Measurements from ENCODE around the gene KCNH4.

The KCNH4 gene

GRCh38 chr17:42131981-42132432 is 48.9 kb downstream of the KCNH4 start:
- H3K36me3 ChIP-seq (ENCODE audit: control insufficient read depth in 1 of 2, insufficient read depth in 2 of 2, low read length in 2 of 2) = peaks cover 29 to 40% of the 10 kb centered on the region in 2 donors
- no peaks in the 10 kb centered on the region for H3K27me3 ChIP-seq (ENCODE audit: low read depth, low read length)
- H3K4me3 ChIP-seq (ENCODE audit: low read depth in 1 of 2, low read length in 2 of 2) = no peak overlapping the region
- no peaks in the 10 kb centered on the region for H3K9me3 ChIP-seq (ENCODE audit: control insufficient read depth in 1 of 2, low read length in 2 of 2)
- peak overlapping the region; percentile 50 for H3K27ac ChIP-seq (ENCODE audit: low read length)
- H3K4me1 ChIP-seq (ENCODE audit: control insufficient read depth in 1 of 2, insufficient read depth in 2 of 2, low read length in 2 of 2) = peaks cover 21 to 44% of the 10 kb centered on the region in 2 donors

- Histone ChIP-seq H3K36me3 (ENCODE audit: control insufficient read depth in 1 of 2, insufficient read depth in 2 of 2, low read length in 2 of 2) (peaks cover 34 to 47% of the 10 kb centered on the region in 2 donors), H3K4me1 (ENCODE audit: control insufficient read depth in 1 of 2, insufficient read depth in 2 of 2, low read length in 2 of 2) (peaks cover 21 to 36% of the 10 kb centered on the region in 2 donors), H3K9me3 (ENCODE audit: control insufficient read depth in 1 of 2, low read length in 2 of 2) (no peaks in the 10 kb centered on the region), H3K27me3 (ENCODE audit: low read depth, low read length) (no peaks in the 10 kb centered on the region), H3K4me3 (ENCODE audit: low read depth in 1 of 2, low read length in 2 of 2) (no peak overlapping the region), H3K27ac (ENCODE audit: low read length) (peak overlapping the region; percentile 50)
Measured at GRCh38 chr17:42131232-42131631, 49.7 kb downstream of the KCNH4 start.

- Histone ChIP-seq H3K4me1 (ENCODE audit: control insufficient read depth in 1 of 2, insufficient read depth in 2 of 2, low read length in 2 of 2) (peaks cover 17 to 28% of the 10 kb centered on the region in 2 donors), H3K36me3 (ENCODE audit: control insufficient read depth in 1 of 2, insufficient read depth in 2 of 2, low read length in 2 of 2) (peaks cover 42 to 55% of the 10 kb centered on the region in 2 donors), H3K27ac (ENCODE audit: low read length) (no peak overlapping the region), H3K9me3 (ENCODE audit: control insufficient read depth in 1 of 2, low read length in 2 of 2) (no peaks in the 10 kb centered on the region), H3K4me3 (ENCODE audit: low read depth in 1 of 2, low read length in 2 of 2) (no peak overlapping the region), H3K27me3 (ENCODE audit: low read depth, low read length) (no peaks in the 10 kb centered on the region)
Measured at GRCh38 chr17:42130310-42130936, 50.5 kb downstream of the KCNH4 start.

- peaks cover 13 to 24% of the 10 kb centered on the region in 2 donors for H3K4me1 ChIP-seq (ENCODE audit: control insufficient read depth in 1 of 2, insufficient read depth in 2 of 2, low read length in 2 of 2)
- H3K27me3 ChIP-seq (ENCODE audit: low read depth, low read length) = no peaks in the 10 kb centered on the region
- no peak overlapping the region for H3K4me3 ChIP-seq (ENCODE audit: low read depth in 1 of 2, low read length in 2 of 2)
- H3K27ac ChIP-seq (ENCODE audit: low read length) = peak overlapping the region; percentile 24
- H3K9me3 ChIP-seq (ENCODE audit: control insufficient read depth in 1 of 2, low read length in 2 of 2) = no peaks in the 10 kb centered on the region
- H3K36me3 ChIP-seq (ENCODE audit: control insufficient read depth in 1 of 2, insufficient read depth in 2 of 2, low read length in 2 of 2) = peaks cover 42 to 64% of the 10 kb centered on the region in 2 donors
Measured at GRCh38 chr17:42129109-42129837, 51.7 kb downstream of the KCNH4 start.

- H3K36me3 ChIP-seq (ENCODE audit: control insufficient read depth in 1 of 2, insufficient read depth in 2 of 2, low read length in 2 of 2) = peaks cover 42 to 66% of the 10 kb centered on the region in 2 donors
- no peak overlapping the region for H3K27ac ChIP-seq (ENCODE audit: low read length)
- H3K9me3 ChIP-seq (ENCODE audit: control insufficient read depth in 1 of 2, low read length in 2 of 2) = no peaks in the 10 kb centered on the region
- no peak overlapping the region for H3K4me3 ChIP-seq (ENCODE audit: low read depth in 1 of 2, low read length in 2 of 2)
- peaks cover 0 to 7% of the 10 kb centered on the region in 2 donors for H3K4me1 ChIP-seq (ENCODE audit: control insufficient read depth in 1 of 2, insufficient read depth in 2 of 2, low read length in 2 of 2)
- H3K27me3 ChIP-seq (ENCODE audit: low read depth, low read length) = no peaks in the 10 kb centered on the region
Measured at GRCh38 chr17:42127414-42127813, 53.5 kb downstream of the KCNH4 start.

- no peak overlapping the region for H3K27ac ChIP-seq (ENCODE audit: low read length)
- H3K27me3 ChIP-seq (ENCODE audit: low read depth, low read length) = no peaks in the 10 kb centered on the region
- H3K9me3 ChIP-seq (ENCODE audit: control insufficient read depth in 1 of 2, low read length in 2 of 2) = no peaks in the 10 kb centered on the region
- H3K4me3 ChIP-seq (ENCODE audit: low read depth in 1 of 2, low read length in 2 of 2) = no peak overlapping the region
- peaks cover 0 to 10% of the 10 kb centered on the region in 2 donors for H3K4me1 ChIP-seq (ENCODE audit: control insufficient read depth in 1 of 2, insufficient read depth in 2 of 2, low read length in 2 of 2)
- peaks cover 42 to 66% of the 10 kb centered on the region in 2 donors for H3K36me3 ChIP-seq (ENCODE audit: control insufficient read depth in 1 of 2, insufficient read depth in 2 of 2, low read length in 2 of 2)
Measured at GRCh38 chr17:42126836-42127235, 54.1 kb downstream of the KCNH4 start.

- Histone ChIP-seq H3K4me1 (ENCODE audit: control insufficient read depth in 1 of 2, insufficient read depth in 2 of 2, low read length in 2 of 2) (peaks cover 3 to 17% of the 10 kb centered on the region in 2 donors), H3K9me3 (ENCODE audit: control insufficient read depth in 1 of 2, low read length in 2 of 2) (no peaks in the 10 kb centered on the region), H3K27ac (ENCODE audit: low read length) (no peak overlapping the region), H3K27me3 (ENCODE audit: low read depth, low read length) (no peaks in the 10 kb centered on the region), H3K36me3 (ENCODE audit: control insufficient read depth in 1 of 2, insufficient read depth in 2 of 2, low read length in 2 of 2) (peaks cover 42 to 62% of the 10 kb centered on the region in 2 donors), H3K4me3 (ENCODE audit: low read depth in 1 of 2, low read length in 2 of 2) (no peak overlapping the region)
Measured at GRCh38 chr17:42125565-42125964, 55.4 kb downstream of the KCNH4 start.

- Histone ChIP-seq H3K27me3 (ENCODE audit: low read depth, low read length) (no peaks in the 10 kb centered on the region), H3K9me3 (ENCODE audit: control insufficient read depth in 1 of 2, low read length in 2 of 2) (no peaks in the 10 kb centered on the region), H3K4me1 (ENCODE audit: control insufficient read depth in 1 of 2, insufficient read depth in 2 of 2, low read length in 2 of 2) (peaks cover 3 to 21% of the 10 kb centered on the region in 2 donors), H3K27ac (ENCODE audit: low read length) (no peak overlapping the region), H3K36me3 (ENCODE audit: control insufficient read depth in 1 of 2, insufficient read depth in 2 of 2, low read length in 2 of 2) (peaks cover 32 to 49% of the 10 kb centered on the region in 2 donors), H3K4me3 (ENCODE audit: low read depth in 1 of 2, low read length in 2 of 2) (no peak overlapping the region)
Measured at GRCh38 chr17:42124256-42124655, 56.7 kb downstream of the KCNH4 start.

- no peaks in the 10 kb centered on the region for H3K27me3 ChIP-seq (ENCODE audit: low read depth, low read length)
- H3K27ac ChIP-seq (ENCODE audit: low read length) = no peak within 1 kb of the TSS
- H3K4me1 ChIP-seq (ENCODE audit: control insufficient read depth in 1 of 2, insufficient read depth in 2 of 2, low read length in 2 of 2) = peaks cover 3 to 21% of the 10 kb centered on the region in 2 donors
- H3K4me3 ChIP-seq (ENCODE audit: low read depth in 1 of 2, low read length in 2 of 2) = peak within 1 kb of the TSS; percentile 16 to 73
- H3K9me3 ChIP-seq (ENCODE audit: control insufficient read depth in 1 of 2, low read length in 2 of 2) = no peaks in the 10 kb centered on the region
- H3K36me3 ChIP-seq (ENCODE audit: control insufficient read depth in 1 of 2, insufficient read depth in 2 of 2, low read length in 2 of 2) = peaks cover 16 to 39% of the 10 kb centered on the region in 2 donors
Measured at GRCh38 chr17:42122371-42123303, 58.3 kb downstream of the KCNH4 start, which contains the start of gene HSPB9. Gene HSPB9 (plus strand): TSS chr17:42122804. CDS start chr17:42122851, 47 bp downstream.

- H3K4me1 ChIP-seq (ENCODE audit: control insufficient read depth in 1 of 2, insufficient read depth in 2 of 2, low read length in 2 of 2) = peaks cover 3 to 21% of the 10 kb centered on the region in 2 donors
- H3K4me3 ChIP-seq (ENCODE audit: low read depth in 1 of 2, low read length in 2 of 2) = peak within 1 kb of the TSS; percentile 26 to 73
- no peaks in the 10 kb centered on the region for H3K9me3 ChIP-seq (ENCODE audit: control insufficient read depth in 1 of 2, low read length in 2 of 2)
- H3K36me3 ChIP-seq (ENCODE audit: control insufficient read depth in 1 of 2, insufficient read depth in 2 of 2, low read length in 2 of 2) = peaks cover 7 to 33% of the 10 kb centered on the region in 2 donors
- no peaks in the 10 kb centered on the region for H3K27me3 ChIP-seq (ENCODE audit: low read depth, low read length)
- peak within 1 kb of the TSS; percentile 51 for H3K27ac ChIP-seq (ENCODE audit: low read length)
Measured at GRCh38 chr17:42120770-42121769, 59.9 kb downstream of the KCNH4 start, which contains the start of gene KAT2A. Gene KAT2A (minus strand): TSS chr17:42121367. CDS start chr17:42121304, 63 bp downstream.
